Liver (tissue), 9 donors: ENCODE measurements around the gene SLC25A21. TPM values are rescaled to one million over a fixed set of nuclear protein-coding genes. Genes with fewer than 3 reads are reported as not detected.

ENCODE experiments used
- DNase-seq: peaks from one replicate; pipeline ENCODE4 v3.0.0-alpha.2; 2017; ENCODE audit warnings: low spot score
- H3K27ac ChIP-seq, 2 donors: one replicate each; pipeline ENCODE4 v1.7.0; 2013; ENCODE audit warnings: inconsistent platforms in 2 of 2, low read length in 2 of 2, control low read depth in 1 of 2, low read depth in 1 of 2, mild to moderate bottlenecking in 1 of 2
- H3K27me3 ChIP-seq, 4 donors: one replicate each; pipeline versions ENCODE4 v1.6.1 to v1.7.0; 2013; ENCODE audit warnings: low read length in 3 of 4, inconsistent platforms in 1 of 4, mild to moderate bottlenecking in 1 of 4, moderate library complexity in 1 of 4; ENCODE audit not compliant: control insufficient read depth in 4 of 4, insufficient read depth in 4 of 4
- H3K36me3 ChIP-seq, 4 donors: one replicate each; pipeline versions ENCODE4 v1.6.1 to v1.7.0; 2013; ENCODE audit warnings: low read length in 3 of 4, mild to moderate bottlenecking in 3 of 4, low read depth in 1 of 4, moderate library complexity in 1 of 4; ENCODE audit not compliant: control insufficient read depth in 4 of 4, insufficient read depth in 3 of 4
- H3K4me1 ChIP-seq, 4 donors: one replicate each; pipeline versions ENCODE4 v1.6.1 to v1.7.0; 2013; ENCODE audit warnings: low read length in 3 of 4, mild to moderate bottlenecking in 3 of 4, moderate library complexity in 1 of 4; ENCODE audit not compliant: control insufficient read depth in 4 of 4, insufficient read depth in 4 of 4
- H3K4me3 ChIP-seq, 3 donors: one replicate each; pipeline versions ENCODE4 v1.6.1 to v1.7.0; 2013; ENCODE audit warnings: low read length in 3 of 3, control low read depth in 1 of 3, low read depth in 1 of 3, mild to moderate bottlenecking in 1 of 3
- H3K9ac ChIP-seq, 2 donors: one replicate each; pipeline ENCODE4 v1.7.0; 2013; ENCODE audit warnings: low read length in 2 of 2, mild to moderate bottlenecking in 2 of 2, moderate library complexity in 2 of 2, control low read depth in 1 of 2, low read depth in 1 of 2
- H3K9me3 ChIP-seq, 4 donors: one replicate each; pipeline versions ENCODE4 v1.6.1 to v1.7.0; 2013; ENCODE audit warnings: low read length in 3 of 4; ENCODE audit not compliant: control insufficient read depth in 4 of 4
- ATF3 ChIP-seq: IDR thresholded peaks from 2 replicates; pipeline ENCODE4 v1.6.1; 2016; ENCODE audit warnings: antibody characterized with exemption
- CTCF ChIP-seq: fragments of 150-350 bp; IDR thresholded peaks from 2 replicates; pipeline ENCODE4 v1.5.1; 2017; ENCODE audit warnings: improper control_type of control experiment, low read depth, low read length; ENCODE audit not compliant: missing input control
- EGR1 ChIP-seq, 2 donors: IDR thresholded peaks; 2 replicates each; pipeline ENCODE4 v1.6.1; 2016 to 2018; ENCODE audit warnings: antibody characterized with exemption in 2 of 2, low read depth in 2 of 2
- FOXA1 ChIP-seq: IDR thresholded peaks from 2 replicates; pipeline ENCODE4 v1.6.1; 2016; ENCODE audit warnings: antibody characterized with exemption
- FOXA2 ChIP-seq: IDR thresholded peaks from 2 replicates; pipeline ENCODE4 v1.6.1; 2016; ENCODE audit warnings: antibody characterized with exemption
- GABPA ChIP-seq, 2 donors: IDR thresholded peaks in 1 of 2; conservative IDR thresholded peaks in 1 of 2; 2 replicates each; pipeline ENCODE4 v1.6.1; 2016; ENCODE audit warnings: antibody characterized with exemption in 2 of 2, mild to moderate bottlenecking in 1 of 2, moderate library complexity in 1 of 2
- HNF4A ChIP-seq, 2 donors: conservative IDR thresholded peaks; 2 replicates each; pipeline ENCODE4 v1.6.1; 2016; ENCODE audit warnings: antibody characterized with exemption in 2 of 2, mild to moderate bottlenecking in 2 of 2
- JUND ChIP-seq, 2 donors: IDR thresholded peaks; 2 replicates each; pipeline ENCODE4 v1.6.1; 2016; ENCODE audit warnings: antibody characterized with exemption in 2 of 2
- MAX ChIP-seq: IDR thresholded peaks from 2 replicates; pipeline ENCODE4 v1.6.1; 2016; ENCODE audit warnings: antibody characterized with exemption
- NR2F2 ChIP-seq: IDR thresholded peaks from 2 replicates; pipeline ENCODE4 v1.6.1; 2016; ENCODE audit warnings: antibody characterized with exemption
- RAD21 ChIP-seq, 2 donors: IDR thresholded peaks; 2 replicates each; pipeline ENCODE4 v1.6.1; 2016; ENCODE audit warnings: antibody characterized with exemption in 2 of 2, mild to moderate bottlenecking in 2 of 2
- RXRA ChIP-seq, 2 donors: IDR thresholded peaks; 2 replicates each; pipeline ENCODE4 v1.6.1; 2017 to 2018; ENCODE audit warnings: antibody characterized with exemption in 2 of 2, mild to moderate bottlenecking in 1 of 2
- SP1 ChIP-seq: IDR thresholded peaks from 2 replicates; pipeline ENCODE4 v1.6.1; 2018; ENCODE audit warnings: antibody characterized with exemption, mild to moderate bottlenecking
- TAF1 ChIP-seq: conservative IDR thresholded peaks from 2 replicates; pipeline ENCODE4 v1.6.1; 2016; ENCODE audit warnings: antibody characterized with exemption, mild to moderate bottlenecking
- YY1 ChIP-seq: IDR thresholded peaks from 2 replicates; pipeline ENCODE4 v1.6.1; 2016; ENCODE audit warnings: antibody characterized with exemption, mild to moderate bottlenecking
- ZBTB33 ChIP-seq: IDR thresholded peaks from 2 replicates; pipeline ENCODE4 v1.6.1; 2016; ENCODE audit warnings: antibody characterized with exemption
- WGBS: extraction: QIAGEN DNeasy Blood & Tissue Kit; methylation state at CpG from one replicate; pipeline ENCODE4 v1.1.7; 2013; 5-methylcytosine and 5-hydroxymethylcytosine counted together
- polyA plus RNA-seq, 2 donors: library from polyadenylated mRNA; stranded (reverse) in 1 of 2; unstranded in 1 of 2; fragments of 200-250 nt in 1 of 2; fragments of >200 nt in 1 of 2; fragmentation: Nextera tagmentation in 1 of 2; extraction: Ambion mirVana in 1 of 2; gene quantifications; one replicate each; pipeline versions ENCODE4 v1.2.1 to v1.2.3, GENCODE V29; 2013 to 2015
- total RNA-seq, 2 donors: library from RNA; depleted of rRNA; stranded (reverse); fragments of >200 nt; gene quantifications; one replicate each; pipeline ENCODE4 v1.2.3, GENCODE V29; 2014
- donor health status: healthy.
- donor health status: healthy.
- donor health status: healthy.
- donor health status: healthy.
- donor health status: healthy.

Gene SLC25A21
- total and polyA plus RNA-seq, 4 donors, result 0.13 to 24.3 (median 0.23) TPM

GRCh38 chr14:36879558-36879957 lies 292.8 kb downstream of the SLC25A21 start:
- no peak overlapping the region for H3K9ac ChIP-seq
- no peaks in the 10 kb centered on the region for H3K27me3 ChIP-seq
- no peaks in the 10 kb centered on the region for H3K36me3 ChIP-seq
- WGBS, result 56% methylated on average over 2 of the region's 2 CpGs
- H3K9me3 ChIP-seq, result peaks cover 0 to 3% (median 0%) of the 10 kb centered on the region in 4 donors
- DNase-seq, result no peak
- H3K4me1 ChIP-seq, result no peaks in the 10 kb centered on the region
- H3K27ac ChIP-seq, result no peak overlapping the region
- no peak for TF ChIP-seq JUND (IDR thresholded peaks at IDR 0.05)
- TF ChIP-seq YY1, result no peak
- TF ChIP-seq HNF4A (conservative IDR thresholded peaks at IDR 0.05), result no peak
- TF ChIP-seq ATF3, result no peak
- no peak for TF ChIP-seq FOXA2
- TF ChIP-seq ZBTB33, result no peak
- no peak for TF ChIP-seq RAD21 (IDR thresholded peaks at IDR 0.05)
- TF ChIP-seq FOXA1, result no peak
- H3K4me3 ChIP-seq, result no peak overlapping the region

GRCh38 chr14:36874396-36875138 lies 297.8 kb downstream of the SLC25A21 start:
- WGBS, result 61% methylated on average over 6 of the region's 6 CpGs
- no peaks in the 10 kb centered on the region for H3K9me3 ChIP-seq

More at GRCh38 chr14:36874396-36875138, 297.8 kb downstream of the SLC25A21 start:
- Histone ChIP-seq H3K4me3 (no peak overlapping the region), H3K36me3 (no peaks in the 10 kb centered on the region), H3K4me1 (no peaks in the 10 kb centered on the region), H3K27ac (no peak overlapping the region), H3K27me3 (no peaks in the 10 kb centered on the region), H3K9ac (no peak overlapping the region)
- DNase-seq, result no peak
- TF ChIP-seq RXRA (IDR thresholded peaks at IDR 0.05) (no peak), EGR1 (IDR thresholded peaks at IDR 0.05; ENCODE audit: low read depth in 2 of 2) (no peak), MAX (no peak), CTCF (no peak), GABPA (IDR thresholded peaks at IDR 0.05 in 1 of 2, conservative IDR thresholded peaks at IDR 0.05 in 1 of 2) (no peak), JUND (IDR thresholded peaks at IDR 0.05) (no peak), HNF4A (conservative IDR thresholded peaks at IDR 0.05) (no peak), ATF3 (no peak), RAD21 (IDR thresholded peaks at IDR 0.05) (no peak), NR2F2 (no peak), TAF1 (no peak), SP1 (no peak), FOXA2 (no peak)
